ENCODE measurements around the gene FBXO45.
"Not testable (repeated sequence)": the region's sequence is repeated elsewhere in the genome, so short reads cannot be mapped to it uniquely, and the experiment has no call there.

DNA sequence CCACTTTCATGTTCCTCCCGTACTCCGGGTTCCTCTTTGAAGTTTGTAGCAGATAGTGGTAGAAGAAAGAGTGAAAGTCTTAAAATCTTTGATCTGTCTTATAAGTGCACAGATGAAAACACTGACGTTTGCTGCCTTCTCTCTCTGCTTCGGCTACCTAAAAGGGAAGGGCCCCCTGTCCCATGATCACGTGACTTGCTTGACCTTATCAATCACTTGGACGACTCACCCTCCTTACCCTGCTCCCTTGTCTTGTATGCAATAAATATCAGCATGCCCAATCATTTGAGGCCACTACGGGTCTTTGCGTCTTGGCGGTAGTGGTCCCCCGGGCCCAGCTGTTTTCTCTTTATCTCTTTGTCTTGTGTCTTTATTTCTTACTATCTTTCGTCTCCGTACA is 47.2 kb upstream of the FBXO45 start:
- TF ChIP-seq CTCF, POLR2A (IDR thresholded peaks at IDR 0.05): not testable (repeated sequence)

Measured in testis (tissue), 2 donors.